Measurements from ENCODE around the gene TMEM244. TPM values are rescaled to one million over a fixed set of nuclear protein-coding genes. Genes with fewer than 3 reads are reported as not detected.
A peak's percentile ranks its signal among the peaks of the same experiment; 100 is the strongest.

TMEM244 gene
- total RNA-seq, 1 donor from 2014 or later: not detected

DNA sequence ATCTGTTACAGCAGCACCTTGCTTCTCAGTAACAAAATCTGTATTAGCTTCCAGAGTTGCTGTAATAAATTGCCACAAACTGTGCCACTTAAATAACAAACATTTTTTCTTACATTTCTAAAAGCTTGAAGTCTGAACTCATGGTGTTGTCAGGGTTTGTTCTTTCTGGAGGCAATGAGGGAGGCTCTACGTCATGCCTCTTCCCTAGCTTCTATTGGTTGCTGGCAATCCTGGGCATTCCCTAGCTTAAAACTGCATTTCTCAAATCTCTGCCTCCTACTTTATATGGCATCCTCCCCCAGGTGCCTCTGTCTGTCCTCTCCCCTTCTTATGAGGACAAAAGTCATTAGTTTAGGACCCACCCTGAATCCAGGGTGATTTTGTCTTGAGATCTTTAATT, 41.6 kb upstream of the TMEM244 start:
- H3K27ac Mint-ChIP-seq: no peak overlapping the region
- TF ChIP-seq, protein P1, sequence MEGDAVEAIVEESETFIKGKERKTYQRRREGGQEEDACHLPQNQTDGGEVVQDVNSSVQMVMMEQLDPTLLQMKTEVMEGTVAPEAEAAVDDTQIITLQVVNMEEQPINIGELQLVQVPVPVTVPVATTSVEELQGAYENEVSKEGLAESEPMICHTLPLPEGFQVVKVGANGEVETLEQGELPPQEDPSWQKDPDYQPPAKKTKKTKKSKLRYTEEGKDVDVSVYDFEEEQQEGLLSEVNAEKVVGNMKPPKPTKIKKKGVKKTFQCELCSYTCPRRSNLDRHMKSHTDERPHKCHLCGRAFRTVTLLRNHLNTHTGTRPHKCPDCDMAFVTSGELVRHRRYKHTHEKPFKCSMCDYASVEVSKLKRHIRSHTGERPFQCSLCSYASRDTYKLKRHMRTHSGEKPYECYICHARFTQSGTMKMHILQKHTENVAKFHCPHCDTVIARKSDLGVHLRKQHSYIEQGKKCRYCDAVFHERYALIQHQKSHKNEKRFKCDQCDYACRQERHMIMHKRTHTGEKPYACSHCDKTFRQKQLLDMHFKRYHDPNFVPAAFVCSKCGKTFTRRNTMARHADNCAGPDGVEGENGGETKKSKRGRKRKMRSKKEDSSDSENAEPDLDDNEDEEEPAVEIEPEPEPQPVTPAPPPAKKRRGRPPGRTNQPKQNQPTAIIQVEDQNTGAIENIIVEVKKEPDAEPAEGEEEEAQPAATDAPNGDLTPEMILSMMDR (IDR thresholded peaks at IDR 0.05; ENCODE audit: unreplicated experiment): no peak
- no peak for DNase-seq (ENCODE audit: low spot score in 2 of 2, unreplicated experiment in 2 of 2)
- peaks cover under 1% of the 10 kb centered on the region for H3K27me3 Mint-ChIP-seq (ENCODE audit: low read depth)
- no peaks in the 10 kb centered on the region for H3K36me3 Mint-ChIP-seq
- peaks cover 7% of the 10 kb centered on the region for H3K9me3 Mint-ChIP-seq
- H3K4me1 Mint-ChIP-seq: peaks cover 2% of the 10 kb centered on the region
- no peak overlapping the region for H3K4me3 Mint-ChIP-seq

DNA sequence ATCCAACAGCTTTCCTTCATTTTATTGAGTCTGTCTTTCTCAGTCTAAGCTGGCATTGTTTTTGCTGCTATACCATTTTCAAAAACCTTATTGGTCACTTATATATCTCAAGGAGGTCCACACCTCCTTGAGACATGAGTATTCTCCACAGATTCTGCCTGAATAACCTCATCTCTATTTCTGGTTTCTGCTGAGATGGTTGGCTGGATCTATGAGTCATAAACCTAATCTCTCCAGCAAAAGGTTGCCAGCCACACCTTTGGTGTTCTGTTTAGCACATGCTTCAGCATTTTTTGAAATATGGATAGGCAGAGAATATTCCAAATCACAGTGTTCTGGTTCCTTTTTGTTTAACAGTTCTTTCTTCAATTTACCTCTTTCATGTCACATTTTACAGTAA, 40.8 kb upstream of the TMEM244 start:
- Mint-ChIP-seq H3K4me1 (peaks cover 2% of the 10 kb centered on the region), H3K9me3 (peaks cover 7% of the 10 kb centered on the region), H3K36me3 (no peaks in the 10 kb centered on the region), H3K4me3 (no peak overlapping the region), H3K27ac (no peak overlapping the region), H3K27me3 (ENCODE audit: low read depth) (peaks cover 2% of the 10 kb centered on the region)
- TF ChIP-seq, protein P1 (IDR thresholded peaks at IDR 0.05; ENCODE audit: unreplicated experiment): no peak
- no peak for DNase-seq (ENCODE audit: low spot score in 2 of 2, unreplicated experiment in 2 of 2)

DNA sequence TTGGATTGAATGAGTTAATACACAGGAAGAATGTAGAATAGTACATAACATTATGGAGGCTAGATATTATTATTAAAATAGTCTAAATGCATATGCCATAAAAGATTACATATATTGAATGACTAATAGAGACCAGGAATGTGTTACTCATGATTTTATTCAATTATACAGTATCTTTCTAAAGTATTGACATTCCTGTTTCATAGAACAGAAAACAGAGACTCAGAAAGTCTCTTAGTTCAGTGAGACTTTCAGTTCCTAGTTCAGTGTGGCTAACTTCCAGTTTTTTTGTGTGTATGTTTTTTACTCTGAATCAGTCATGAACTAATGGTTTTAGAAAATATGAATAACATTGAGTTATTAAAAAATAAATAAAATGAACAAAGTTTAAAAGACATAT, 34.6 kb upstream of the TMEM244 start:
- no peak for DNase-seq (ENCODE audit: low spot score in 2 of 2, unreplicated experiment in 2 of 2)
- Mint-ChIP-seq H3K4me1 (no peaks in the 10 kb centered on the region), H3K27me3 (ENCODE audit: low read depth) (peaks cover 6% of the 10 kb centered on the region), H3K36me3 (no peaks in the 10 kb centered on the region), H3K4me3 (no peak overlapping the region), H3K27ac (no peak overlapping the region), H3K9me3 (no peaks in the 10 kb centered on the region)
- TF ChIP-seq, protein P1 (IDR thresholded peaks at IDR 0.05; ENCODE audit: unreplicated experiment): no peak

DNA sequence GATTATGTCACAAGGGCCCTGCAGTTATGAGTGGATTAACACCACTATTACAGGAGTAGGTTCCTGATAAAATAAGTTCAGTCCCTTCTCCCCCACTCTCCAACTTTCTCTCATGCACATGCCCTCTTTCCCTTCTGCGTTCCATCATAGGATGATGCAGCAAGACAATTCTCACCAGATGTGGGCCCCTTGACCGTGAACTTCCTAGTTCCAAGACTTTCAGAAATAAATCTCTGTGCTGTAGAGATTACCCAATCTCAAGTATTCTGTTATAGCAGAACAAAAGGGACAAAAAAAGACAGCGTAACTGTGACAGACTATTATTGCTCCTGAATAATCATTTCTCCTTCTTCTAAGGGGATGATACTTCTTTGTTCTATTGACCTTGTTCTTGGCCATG, 33.8 kb upstream of the TMEM244 start:
- Mint-ChIP-seq H3K36me3 (no peaks in the 10 kb centered on the region), H3K27ac (no peak overlapping the region), H3K27me3 (ENCODE audit: low read depth) (peaks cover 12% of the 10 kb centered on the region), H3K4me3 (no peak overlapping the region), H3K9me3 (no peaks in the 10 kb centered on the region), H3K4me1 (no peaks in the 10 kb centered on the region)
- TF ChIP-seq, protein P1 (IDR thresholded peaks at IDR 0.05; ENCODE audit: unreplicated experiment): no peak
- no peak for DNase-seq (ENCODE audit: low spot score in 2 of 2, unreplicated experiment in 2 of 2)

DNA sequence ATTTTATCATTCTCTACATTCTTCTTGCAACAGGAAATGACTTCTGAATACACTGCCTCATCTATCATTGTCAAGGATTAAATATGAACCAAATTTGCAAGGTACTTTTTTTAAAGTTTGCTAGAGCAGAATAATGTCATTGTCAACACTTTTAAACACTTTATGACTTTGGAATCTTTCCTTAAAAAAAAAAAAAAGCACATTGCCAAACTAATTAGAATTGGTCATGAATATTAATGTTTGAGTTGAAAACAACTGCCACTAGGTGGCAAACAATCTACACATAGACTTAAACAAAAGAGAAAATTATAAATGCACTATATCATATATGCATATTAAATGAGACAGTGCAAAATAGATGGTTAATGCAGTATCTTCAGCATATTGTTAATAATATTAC, 32.5 kb upstream of the TMEM244 start:
- Mint-ChIP-seq H3K4me3 (no peak overlapping the region), H3K36me3 (no peaks in the 10 kb centered on the region), H3K4me1 (no peaks in the 10 kb centered on the region), H3K9me3 (no peaks in the 10 kb centered on the region), H3K27me3 (ENCODE audit: low read depth) (peaks cover 16% of the 10 kb centered on the region), H3K27ac (no peak overlapping the region)
- TF ChIP-seq, protein P1 (IDR thresholded peaks at IDR 0.05; ENCODE audit: unreplicated experiment): peak; percentile 63
- no peak for DNase-seq (ENCODE audit: low spot score in 2 of 2, unreplicated experiment in 2 of 2)

DNA sequence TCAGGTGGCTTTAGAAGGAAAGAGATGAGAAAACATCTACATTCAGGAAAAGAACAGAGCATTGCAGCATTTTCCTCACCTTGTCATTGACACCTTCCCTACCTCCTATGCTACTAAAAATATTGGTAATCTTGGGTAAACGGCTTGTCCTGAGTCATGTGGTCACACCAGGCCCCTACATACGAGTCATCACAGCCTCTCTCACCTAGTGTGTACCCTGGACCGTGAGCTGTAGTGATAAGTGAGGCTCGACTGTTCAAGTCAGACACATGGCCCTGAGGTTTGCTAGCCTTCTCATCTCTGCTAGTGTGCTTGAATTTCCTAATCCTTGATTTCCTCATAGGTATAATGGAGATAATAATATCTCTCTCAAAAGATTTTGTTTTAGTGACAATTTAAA, 29.6 kb upstream of the TMEM244 start:
- TF ChIP-seq, protein P1 (IDR thresholded peaks at IDR 0.05; ENCODE audit: unreplicated experiment): no peak
- Mint-ChIP-seq H3K4me1 (no peaks in the 10 kb centered on the region), H3K9me3 (no peaks in the 10 kb centered on the region), H3K27ac (no peak overlapping the region), H3K4me3 (no peak overlapping the region), H3K36me3 (no peaks in the 10 kb centered on the region), H3K27me3 (ENCODE audit: low read depth) (peaks cover 24% of the 10 kb centered on the region)
- DNase-seq (ENCODE audit: low spot score in 2 of 2, unreplicated experiment in 2 of 2): no peak

All from mesothelial cell of epicardium (in vitro differentiated cells).